GM19193 (cell line): ENCODE data around the gene TBX21.

Source experiments
- POLR2A ChIP-seq: IDR thresholded peaks from 4 replicates; pipeline ENCODE4 v1.6.1; 2011; ENCODE audit not compliant: insufficient read depth, insufficient read length; ENCODE audit errors: extremely low read depth

The TBX21 gene

GRCh38 chr17:47751471-47751870, 18.4 kb downstream of the TBX21 start:
- TF ChIP-seq POLR2A, result no peak

- no peak for TF ChIP-seq POLR2A
These were observed 24.4 kb downstream of the TBX21 start for GRCh38 chr17:47757386-47757785.

GRCh38 chr17:47760409-47761140, 27.5 kb downstream of the TBX21 start:
- no peak for TF ChIP-seq POLR2A

- no peak for TF ChIP-seq POLR2A
These were observed 29.7 kb downstream of the TBX21 start for GRCh38 chr17:47762728-47763127.

- TF ChIP-seq POLR2A, result no peak
These were observed 31.0 kb downstream of the TBX21 start for GRCh38 chr17:47763913-47764582.

- TF ChIP-seq POLR2A, result no peak
These were observed 41.3 kb downstream of the TBX21 start for GRCh38 chr17:47774331-47774730.

GRCh38 chr17:47774987-47775580, 42.0 kb downstream of the TBX21 start:
- no peak for TF ChIP-seq POLR2A

GRCh38 chr17:47776330-47777197, 43.5 kb downstream of the TBX21 start:
- no peak for TF ChIP-seq POLR2A

- TF ChIP-seq POLR2A, result no peak
These were observed 45.2 kb downstream of the TBX21 start for GRCh38 chr17:47778184-47778635.

- TF ChIP-seq POLR2A, result no peak
These were observed 48.4 kb downstream of the TBX21 start for GRCh38 chr17:47781397-47781796.

- no peak for TF ChIP-seq POLR2A
These were observed 52.6 kb downstream of the TBX21 start for GRCh38 chr17:47785538-47786123.

GRCh38 chr17:47789611-47790561, 56.9 kb downstream of the TBX21 start:
- no peak for TF ChIP-seq POLR2A

GRCh38 chr17:47791025-47791424, 58.0 kb downstream of the TBX21 start:
- TF ChIP-seq POLR2A, result no peak
